Stomach (tissue), 9 donors: ENCODE data around the gene SYNGR3. TPM values are rescaled to one million over a fixed set of nuclear protein-coding genes. Genes with fewer than 3 reads are reported as not detected.

Source experiments
- DNase-seq, 2 donors: peaks; one replicate each; pipeline versions ENCODE4 v3.0.0 to v3.0.0-alpha.2; 2013 to 2019
- H3K27ac ChIP-seq, 5 donors: fragments of 200-600 bp in 4 of 5; sonication (generic) in 4 of 5; one replicate each; pipeline ENCODE4 v1.5.1; 2013 to 2019; ENCODE audit warnings: mild to moderate bottlenecking in 1 of 5, moderate library complexity in 1 of 5
- H3K27me3 ChIP-seq, 3 donors: fragments of 200-600 bp; sonication (generic); one replicate each; pipeline ENCODE4 v1.5.1; 2017 to 2019; ENCODE audit warnings: mixed run types in 1 of 3
- H3K36me3 ChIP-seq, 4 donors: fragments of 200-600 bp; sonication (generic); 1 replicate in 3 of 4; 2 replicates in 1 of 4; pipeline ENCODE4 v1.5.1; 2016 to 2019
- H3K4me1 ChIP-seq, 4 donors: fragments of 200-600 bp; sonication (generic); one replicate each; pipeline ENCODE4 v1.5.1; 2016 to 2019
- H3K4me3 ChIP-seq, 4 donors: fragments of 200-600 bp; sonication (generic) in 3 of 4; one replicate each; pipeline ENCODE4 v1.5.1; 2016 to 2019; ENCODE audit warnings: mild to moderate bottlenecking in 1 of 4
- H3K9me3 ChIP-seq, 4 donors: fragments of 200-600 bp; sonication (generic); one replicate each; pipeline ENCODE4 v1.5.1; 2016 to 2019
- EP300 ChIP-seq: sonication (generic); formaldehyde crosslinking; IDR thresholded peaks from one replicate; pipeline ENCODE4 v1.6.1; 2017; ENCODE audit warnings: antibody characterized with exemption
- POLR2A ChIP-seq, 4 donors: fragments of 450-650 bp; IDR thresholded peaks; one replicate each; pipeline ENCODE4 v1.6.1; 2016; ENCODE audit warnings: antibody characterized with exemption in 4 of 4, control low read depth in 2 of 4, mild to moderate bottlenecking in 1 of 4, moderate library complexity in 1 of 4
- POLR2AphosphoS5 ChIP-seq, 3 donors: sonication (generic); formaldehyde crosslinking; IDR thresholded peaks; one replicate each; pipeline ENCODE4 v1.6.1; 2016; ENCODE audit warnings: antibody characterized with exemption in 3 of 3
- WGBS, 5 donors: extraction: QIAGEN DNeasy Blood & Tissue Kit in 3 of 5; methylation state at CpG; one replicate each; pipeline versions ENCODE4 v1.1.5 to v1.1.7; 2013 to 2018; 5-methylcytosine and 5-hydroxymethylcytosine counted together
- intact Hi-C: fragments of 100-400 bp; cut with DNase I; formaldehyde crosslinking; loops from one replicate; pipeline ENCODE4 v1.15.1; 2023; ENCODE audit warnings: low total_unique reads
- polyA plus RNA-seq, 3 donors: library from polyadenylated mRNA; stranded (reverse); fragments of 200-250 nt; gene quantifications; one replicate each; pipeline ENCODE4 v1.2.3, GENCODE V29; 2013
- total RNA-seq, 5 donors: library from RNA; depleted of rRNA; stranded (reverse); fragments of >200 nt; gene quantifications; one replicate each; pipeline versions ENCODE4 v1.1.0 to v1.2.3, GENCODE V29; 2014 to 2016
- TF ChIP-seq, protein P1 (sequence below), 7 experiments: fragments of 450-650 bp in 4 of 7; fragments of 200-600 bp in 3 of 7; sonication (generic) in 3 of 7; IDR thresholded peaks; one replicate each; pipeline ENCODE4 v1.5.1; 2016 to 2019; ENCODE audit warnings: antibody characterized with exemption in 7 of 7, control low read depth in 2 of 7, mild to moderate bottlenecking in 1 of 7
- donor health status: healthy with polysubstance abuse.
- donor health status: Bipolar disorder and iron deficiency.
- donor health status: healthy.

The SYNGR3 gene
- total and polyA plus RNA-seq, 8 donors: 1.3 to 1.7 TPM; not detected in 6

DNA sequence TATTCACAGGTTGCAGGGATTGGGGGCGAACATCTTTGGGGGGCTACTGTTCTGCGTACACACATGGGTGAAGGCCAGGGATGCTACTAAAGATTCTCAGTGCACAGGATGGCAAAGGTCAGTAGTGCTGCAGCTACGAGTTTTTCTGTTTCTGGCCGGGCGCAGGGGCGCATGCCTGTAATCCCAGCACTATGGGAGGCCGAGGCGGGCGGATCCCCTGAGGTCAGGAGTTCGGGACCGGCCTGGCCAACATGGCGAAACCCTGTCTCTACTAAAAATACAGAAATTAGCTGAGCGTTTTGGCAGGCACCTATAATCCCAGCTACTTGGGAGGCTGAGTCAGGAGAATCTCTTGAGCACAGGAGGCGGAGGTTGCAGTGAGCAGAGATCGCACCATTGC is 23.8 kb downstream of the SYNGR3 start:
- H3K4me3 ChIP-seq: no peak overlapping the region
- peaks cover 11 to 26% (median 14%) of the 10 kb centered on the region in 4 donors for H3K4me1 ChIP-seq
- 86 to 95% (median 93%) methylated on average over 15 of the region's 15 CpGs for WGBS, 5 donors
- no peak for DNase-seq
- H3K27me3 ChIP-seq: peaks cover 0 to 10% (median 0%) of the 10 kb centered on the region in 3 donors
- intact Hi-C loops: no loop called here
- H3K36me3 ChIP-seq: no peaks in the 10 kb centered on the region
- H3K9me3 ChIP-seq: no peaks in the 10 kb centered on the region
- H3K27ac ChIP-seq: no peak overlapping the region
- TF ChIP-seq EP300 (no peak), POLR2A (IDR thresholded peaks at IDR 0.05) (no peak), POLR2AphosphoS5 (IDR thresholded peaks at IDR 0.05) (no peak)
- TF ChIP-seq, protein P1, sequence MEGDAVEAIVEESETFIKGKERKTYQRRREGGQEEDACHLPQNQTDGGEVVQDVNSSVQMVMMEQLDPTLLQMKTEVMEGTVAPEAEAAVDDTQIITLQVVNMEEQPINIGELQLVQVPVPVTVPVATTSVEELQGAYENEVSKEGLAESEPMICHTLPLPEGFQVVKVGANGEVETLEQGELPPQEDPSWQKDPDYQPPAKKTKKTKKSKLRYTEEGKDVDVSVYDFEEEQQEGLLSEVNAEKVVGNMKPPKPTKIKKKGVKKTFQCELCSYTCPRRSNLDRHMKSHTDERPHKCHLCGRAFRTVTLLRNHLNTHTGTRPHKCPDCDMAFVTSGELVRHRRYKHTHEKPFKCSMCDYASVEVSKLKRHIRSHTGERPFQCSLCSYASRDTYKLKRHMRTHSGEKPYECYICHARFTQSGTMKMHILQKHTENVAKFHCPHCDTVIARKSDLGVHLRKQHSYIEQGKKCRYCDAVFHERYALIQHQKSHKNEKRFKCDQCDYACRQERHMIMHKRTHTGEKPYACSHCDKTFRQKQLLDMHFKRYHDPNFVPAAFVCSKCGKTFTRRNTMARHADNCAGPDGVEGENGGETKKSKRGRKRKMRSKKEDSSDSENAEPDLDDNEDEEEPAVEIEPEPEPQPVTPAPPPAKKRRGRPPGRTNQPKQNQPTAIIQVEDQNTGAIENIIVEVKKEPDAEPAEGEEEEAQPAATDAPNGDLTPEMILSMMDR (IDR thresholded peaks at IDR 0.05): no peak

DNA sequence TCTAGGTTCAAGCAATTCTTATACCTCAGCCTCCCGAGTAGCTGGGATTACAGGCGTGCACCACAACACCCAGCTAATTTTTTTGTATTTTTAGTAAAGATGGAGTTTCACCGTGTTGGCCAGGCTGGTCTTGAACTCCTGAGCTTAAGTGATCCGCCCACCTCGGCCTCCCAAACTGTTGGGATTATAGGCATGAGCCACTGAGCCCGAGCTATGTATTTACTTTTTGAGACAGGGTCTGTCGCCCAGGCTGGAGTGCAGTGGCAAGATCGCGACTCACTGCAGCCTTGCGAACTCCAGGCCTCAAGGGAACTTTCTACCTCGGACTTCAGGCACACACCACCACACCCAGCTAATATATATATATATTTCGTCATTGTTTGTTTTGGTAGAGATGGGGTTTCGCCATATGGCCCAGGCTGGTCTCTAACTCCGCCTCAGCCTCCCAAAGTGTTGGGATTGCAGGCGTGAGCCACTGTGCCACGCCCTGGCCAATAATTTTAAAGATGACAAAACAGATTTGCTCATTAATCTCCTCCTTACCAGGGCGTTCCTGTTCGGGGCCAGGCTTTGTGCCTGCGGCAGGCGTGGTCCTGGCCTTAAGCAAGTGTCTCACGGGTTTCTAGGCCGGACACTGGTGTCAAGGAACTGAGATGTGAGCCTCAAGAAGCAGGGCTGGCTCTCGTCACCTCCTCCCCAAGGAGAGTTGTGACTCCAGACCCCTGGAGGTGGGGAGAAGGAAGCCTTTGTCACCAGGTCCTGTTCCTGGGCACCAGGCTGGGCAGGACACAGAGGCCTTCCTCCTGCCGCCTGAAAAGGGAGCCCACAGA is 25.6 kb downstream of the SYNGR3 start:
- H3K9me3 ChIP-seq: no peaks in the 10 kb centered on the region
- no peaks in the 10 kb centered on the region for H3K36me3 ChIP-seq
- peak overlapping the region; percentile 66 to 88 (median 79) for H3K27ac ChIP-seq
- WGBS, 5 donors: 44 to 70% (median 59%) methylated on average over 20 to 24 of the region's 24 CpGs
- peak; percentile 61 to 89 for DNase-seq
- peaks cover 15 to 28% (median 16%) of the 10 kb centered on the region in 3 donors for H3K27me3 ChIP-seq
- no peak overlapping the region for H3K4me3 ChIP-seq
- H3K4me1 ChIP-seq: peaks cover 13 to 28% (median 17%) of the 10 kb centered on the region in 4 donors
- TF ChIP-seq EP300 (no peak), POLR2A (IDR thresholded peaks at IDR 0.05) (no peak), POLR2AphosphoS5 (IDR thresholded peaks at IDR 0.05) (peak in 2 of 3 donors; percentile 13 to 58)
- TF ChIP-seq, protein P1 (IDR thresholded peaks at IDR 0.05): no peak
- intact Hi-C loops: no loop called here

DNA sequence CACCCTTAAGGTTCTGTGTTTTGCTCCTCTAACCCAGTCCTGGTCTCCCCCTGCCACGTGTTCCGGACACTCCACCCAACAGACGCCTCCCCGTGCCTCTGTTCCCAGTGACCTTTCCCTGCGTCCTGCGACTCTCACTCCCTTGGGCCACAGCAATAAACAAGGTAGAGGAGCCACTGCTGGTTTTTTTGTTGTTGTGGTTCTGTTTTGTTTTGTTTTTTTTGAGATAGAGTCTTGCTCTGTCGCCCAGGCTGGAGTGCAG is 26.1 kb downstream of the SYNGR3 start:
- DNase-seq: no peak
- TF ChIP-seq, protein P1 (IDR thresholded peaks at IDR 0.05): no peak
- TF ChIP-seq EP300 (no peak), POLR2AphosphoS5 (IDR thresholded peaks at IDR 0.05) (no peak), POLR2A (IDR thresholded peaks at IDR 0.05) (no peak)
- intact Hi-C loops: no loop called here
- H3K36me3 ChIP-seq: no peaks in the 10 kb centered on the region
- peaks cover 13 to 28% (median 17%) of the 10 kb centered on the region in 4 donors for H3K4me1 ChIP-seq
- H3K27me3 ChIP-seq: peaks cover 20 to 34% (median 21%) of the 10 kb centered on the region in 3 donors
- WGBS, 5 donors: 68 to 79% (median 70%) methylated on average over 7 of the region's 7 CpGs
- H3K27ac ChIP-seq: peak overlapping the region; percentile 66 to 88 (median 79)
- H3K9me3 ChIP-seq: no peaks in the 10 kb centered on the region
- H3K4me3 ChIP-seq: no peak overlapping the region

DNA sequence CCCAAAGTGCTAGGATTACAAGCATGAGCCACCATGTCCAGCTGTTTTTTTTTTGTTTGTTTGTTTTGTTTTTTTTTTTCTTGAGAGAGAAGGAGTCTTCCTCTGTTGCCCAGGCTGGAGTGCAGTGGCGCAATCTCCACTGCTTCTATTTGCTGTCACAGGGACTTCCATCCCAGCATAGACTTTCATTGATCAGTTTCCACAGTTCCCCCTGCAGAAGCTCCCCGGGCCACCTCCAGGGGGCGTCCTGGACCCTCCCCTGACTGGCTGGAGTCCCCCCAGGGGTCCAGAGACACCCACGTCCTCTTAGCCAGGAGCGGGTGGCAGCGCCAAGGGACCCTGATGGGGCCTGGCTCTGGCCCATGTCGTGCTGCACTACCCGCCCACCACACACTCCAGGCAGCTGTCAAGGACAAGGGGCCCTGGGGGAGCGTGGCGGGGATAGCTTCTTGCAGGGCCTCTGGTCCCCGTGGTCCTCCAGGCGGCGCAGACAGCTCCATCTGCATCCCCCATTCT is 26.7 kb downstream of the SYNGR3 start:
- no peak for DNase-seq
- Histone ChIP-seq H3K36me3 (no peaks in the 10 kb centered on the region), H3K4me1 (peaks cover 13 to 28% (median 18%) of the 10 kb centered on the region in 4 donors), H3K9me3 (no peaks in the 10 kb centered on the region), H3K27me3 (peaks cover 20 to 40% (median 27%) of the 10 kb centered on the region in 3 donors), H3K27ac (peak overlapping the region in 3 of 5 donors; percentile 66 to 88 (median 79)), H3K4me3 (no peak overlapping the region)
- WGBS, 5 donors: 43 to 71% (median 56%) methylated on average over 8 to 13 of the region's 13 CpGs
- intact Hi-C loops: no loop called here
- TF ChIP-seq POLR2AphosphoS5 (IDR thresholded peaks at IDR 0.05): no peak
- no peak for TF ChIP-seq POLR2A (IDR thresholded peaks at IDR 0.05)
- TF ChIP-seq, protein P1 (IDR thresholded peaks at IDR 0.05): no peak
- TF ChIP-seq EP300: no peak
